Neuronal stem cell (in vitro differentiated cells): ENCODE results near the gene NCOA3. TPM values are rescaled to one million over a fixed set of nuclear protein-coding genes. Genes with fewer than 3 reads are reported as not detected.

ENCODE experiments used
- DNase-seq: peaks from one replicate; pipeline ENCODE4 v3.0.0-alpha.2; 2013; ENCODE audit warnings: low spot score
- H2AFZ ChIP-seq: one replicate; pipeline ENCODE4 v1.6.1; 2013; ENCODE audit warnings: mild to moderate bottlenecking, low read length, inconsistent platforms
- H2AK5ac ChIP-seq: 2 replicates; pipeline ENCODE4 v1.6.1; 2013; ENCODE audit warnings: low read depth, mild to moderate bottlenecking, inconsistent platforms, low read length, moderate library complexity, mixed read lengths
- H2BK120ac ChIP-seq: 2 replicates; pipeline ENCODE4 v1.6.1; 2013; ENCODE audit warnings: low read depth, mild to moderate bottlenecking, inconsistent platforms, low read length, moderate library complexity, mixed read lengths
- H2BK12ac ChIP-seq: one replicate; pipeline ENCODE4 v1.6.1; 2013; ENCODE audit warnings: low read length, inconsistent platforms
- H2BK15ac ChIP-seq: 2 replicates; pipeline ENCODE4 v1.6.1; 2013; ENCODE audit warnings: mild to moderate bottlenecking, low read length, inconsistent platforms, mixed read lengths
- H2BK5ac ChIP-seq: one replicate; pipeline ENCODE4 v1.6.1; 2013; ENCODE audit warnings: inconsistent platforms, mild to moderate bottlenecking, low read length, moderate library complexity
- H3K14ac ChIP-seq: one replicate; pipeline ENCODE4 v1.6.1; 2013; ENCODE audit warnings: low read length, inconsistent platforms
- H3K18ac ChIP-seq: 2 replicates; pipeline ENCODE4 v1.6.1; 2013; ENCODE audit warnings: low read length, inconsistent platforms
- H3K23ac ChIP-seq: 2 replicates; pipeline ENCODE4 v1.6.1; 2013; ENCODE audit warnings: low read depth, mild to moderate bottlenecking, mixed read lengths, low read length, inconsistent platforms; ENCODE audit not compliant: poor library complexity
- H3K27ac ChIP-seq: replicated peaks from 3 replicates; pipeline ENCODE4 v1.5.1; 2013; ENCODE audit warnings: low read length, inconsistent platforms
- H3K27me3 ChIP-seq, 3 experiments: 2 replicates each; pipeline ENCODE4 v1.6.1; 2013; ENCODE audit warnings: low read length in 3 of 3, mild to moderate bottlenecking in 2 of 3, inconsistent platforms in 1 of 3, low read depth in 1 of 3, mixed read lengths in 1 of 3, moderate library complexity in 1 of 3; ENCODE audit not compliant: control insufficient read depth in 3 of 3, insufficient read depth in 3 of 3
- H3K36me3 ChIP-seq, 2 donors: replicated peaks in 1 of 2; 2 replicates each; pipeline ENCODE4 v1.6.1; 2013; ENCODE audit warnings: low read length in 2 of 2; ENCODE audit not compliant: control insufficient read depth in 2 of 2, insufficient read depth in 2 of 2
- H3K4ac ChIP-seq: 2 replicates; pipeline ENCODE4 v1.6.1; 2013; ENCODE audit warnings: inconsistent platforms, mild to moderate bottlenecking, low read length, moderate library complexity
- H3K4me1 ChIP-seq, 2 donors: 1 replicate in 1 of 2; 2 replicates in 1 of 2; pipeline ENCODE4 v1.6.1; 2013; ENCODE audit warnings: low read length in 2 of 2, low read depth in 1 of 2; ENCODE audit not compliant: control insufficient read depth in 2 of 2, insufficient read depth in 1 of 2
- H3K4me2 ChIP-seq: one replicate; pipeline ENCODE4 v1.6.1; 2013; ENCODE audit warnings: mild to moderate bottlenecking, low read length, inconsistent platforms; ENCODE audit not compliant: insufficient read depth, poor library complexity, severe bottlenecking
- H3K4me3 ChIP-seq, 2 donors: 2 replicates each; pipeline ENCODE4 v1.5.1; 2013; ENCODE audit warnings: low read length in 2 of 2, mild to moderate bottlenecking in 2 of 2, inconsistent platforms in 1 of 2, moderate library complexity in 1 of 2
- H3K79me1 ChIP-seq: one replicate; pipeline ENCODE4 v1.6.1; 2013; ENCODE audit warnings: low read depth, mild to moderate bottlenecking, inconsistent platforms, low read length, moderate library complexity
- H3K9ac ChIP-seq: one replicate; pipeline ENCODE4 v1.6.1; 2013; ENCODE audit warnings: mild to moderate bottlenecking, low read depth, low read length, inconsistent platforms; ENCODE audit not compliant: poor library complexity
- H3K9me3 ChIP-seq, 2 donors: replicated peaks in 1 of 2; 2 replicates each; pipeline versions ENCODE3 to v1.6.1; 2013; ENCODE audit warnings: low read length in 2 of 2, mild to moderate bottlenecking in 2 of 2, inconsistent platforms in 1 of 2, low read depth in 1 of 2, mixed read lengths in 1 of 2, moderate library complexity in 1 of 2; ENCODE audit not compliant: control insufficient read depth in 2 of 2, insufficient read depth in 1 of 2
- H4K8ac ChIP-seq: one replicate; pipeline ENCODE4 v1.6.1; 2013; ENCODE audit warnings: low read depth, mild to moderate bottlenecking, inconsistent platforms, low read length, moderate library complexity
- H4K91ac ChIP-seq: one replicate; pipeline ENCODE4 v1.6.1; 2013; ENCODE audit warnings: low read length, low read depth, mild to moderate bottlenecking, inconsistent platforms; ENCODE audit not compliant: poor library complexity
- WGBS, 2 donors: extraction: QIAGEN DNeasy Blood & Tissue Kit; methylation state at CpG; one replicate each; pipeline ENCODE4 v1.1.7; 2013; ENCODE audit warnings: missing lambda C conversion rate in 2 of 2, mixed read lengths in 1 of 2; ENCODE audit not compliant: insufficient read length in 2 of 2, insufficient replicate concordance in 1 of 2; ENCODE audit errors: extremely low coverage in 2 of 2; 5-methylcytosine and 5-hydroxymethylcytosine counted together
- small RNA-seq: library from polyadenylated mRNA; stranded (forward); fragments of <200 nt; extraction: miRNeasy Mini kit (QIAGEN cat#:217004); gene quantifications from one replicate; pipeline ENCODE3, GENCODE V24; 2013; ENCODE audit not compliant: insufficient read depth

NCOA3 gene

GRCh38 chr20:47706345-47706744, 204.7 kb downstream of the NCOA3 start:
- H3K79me1 ChIP-seq = no peaks in the 10 kb centered on the region
- no peak overlapping the region for H3K27ac ChIP-seq
- no peak overlapping the region for H2BK12ac ChIP-seq
- no peak overlapping the region for H3K4me3 ChIP-seq
- no peaks in the 10 kb centered on the region for H3K9me3 ChIP-seq
- H2BK15ac ChIP-seq = no peak overlapping the region
- no CpG with 5 or more reads among the region's 5 CpGs for WGBS, 2 donors
- no peak overlapping the region for H2AK5ac ChIP-seq
- no peak overlapping the region for H4K91ac ChIP-seq
- H2AFZ ChIP-seq = no peak overlapping the region
- H3K23ac ChIP-seq = no peak overlapping the region
- peak overlapping the region; percentile 30 for H3K18ac ChIP-seq
- peaks cover 0 to 3% of the 10 kb centered on the region in 2 donors for H3K36me3 ChIP-seq
- no peak overlapping the region for H2BK120ac ChIP-seq
- H3K4me1 ChIP-seq = peaks cover 2 to 22% of the 10 kb centered on the region in 2 donors
- H3K4me2 ChIP-seq = no peak overlapping the region
- H3K27me3 ChIP-seq = no peaks in the 10 kb centered on the region
- no peak overlapping the region for H3K4ac ChIP-seq
- H4K8ac ChIP-seq = no peak overlapping the region
- H3K14ac ChIP-seq = no peak overlapping the region
- no peak for DNase-seq
- H2BK5ac ChIP-seq = no peak overlapping the region
- H3K9ac ChIP-seq = no peak overlapping the region

Small RNA genes within 50 kb of the gene (small RNA-seq; reads per million reads assigned to genes)
- gene RNU6-497P (not detected), gene RNU6-563P (not detected)
